Measurements from ENCODE around the gene PLCD3. TPM values are rescaled to one million over a fixed set of nuclear protein-coding genes. Genes with fewer than 3 reads are reported as not detected.

PLCD3 gene
- total and polyA plus RNA-seq, 9 of the 15 experiments (the other 6 are each of a cell fraction or from before 2014, with no cell fraction given) = 0.20 to 22.6 (median 7.5) TPM

- in situ Hi-C loops (cut with MboI) = no loop called here
- H3K27me3 ChIP-seq (ENCODE audit: control insufficient read depth in 2 of 2, insufficient read depth in 2 of 2, low read length in 2 of 2) = no peaks in the 10 kb centered on the region
- TF ChIP-seq L3MBTL2 (IDR thresholded peaks at IDR 0.05) (no peak), ZNF584 (CRISPR knock-in tag; IDR thresholded peaks at IDR 0.05; ENCODE audit: low read depth) (no peak), KDM2B (CRISPR knock-in tag; IDR thresholded peaks at IDR 0.05) (no peak), FOXO4 (CRISPR knock-in tag; IDR thresholded peaks at IDR 0.05) (no peak), GABPB1 (CRISPR knock-in tag; IDR thresholded peaks at IDR 0.05) (no peak), POU5F1 (IDR thresholded peaks at IDR 0.05; ENCODE audit: borderline replicate concordance, low read depth, low read length, partially characterized antibody) (no peak), HDGF (IDR thresholded peaks at IDR 0.05) (no peak), ETS1 (conservative IDR thresholded peaks at IDR 0.05; ENCODE audit: control insufficient read depth, low read depth, low read length) (no peak), NCOA6 (IDR thresholded peaks at IDR 0.05) (no peak), TAL1 (IDR thresholded peaks at IDR 0.05) (no peak), JUNB (CRISPR knock-in tag; conservative IDR thresholded peaks at IDR 0.05) (no peak), TOE1 (IDR thresholded peaks at IDR 0.05; ENCODE audit: borderline replicate concordance) (no peak), TOE1 (CRISPR knock-in tag; IDR thresholded peaks at IDR 0.05; ENCODE audit: borderline replicate concordance, low read depth) (no peak), PKNOX1 (IDR thresholded peaks at IDR 0.05) (no peak), PRDM10 (IDR thresholded peaks at IDR 0.05; ENCODE audit: partially characterized antibody) (no peak), HDAC1 (IDR thresholded peaks at IDR 0.05) (no peak), SMARCA5 (IDR thresholded peaks at IDR 0.05) (no peak)
- H3K79me2 ChIP-seq (ENCODE audit: control insufficient read depth, insufficient read depth, low read length) = no peaks in the 10 kb centered on the region
- H3K9ac ChIP-seq (ENCODE audit: insufficient read depth in 1 of 2, low read depth in 2 of 2, low read length in 2 of 2) = 0 out of 4 replicates have a peak overlapping the region, but pooled peaks of 1 of the 2 experiments have one; percentile 31
- no peak overlapping the region for H2AFZ ChIP-seq (ENCODE audit: low read depth, low read length)
- H3K9me1 ChIP-seq (ENCODE audit: control insufficient read depth, insufficient read depth, low read length) = no peaks in the 10 kb centered on the region
- H3K9me3 ChIP-seq (replicated peaks; ENCODE audit: control insufficient read depth, insufficient read depth, low read depth, low read length) = no peaks in the 10 kb centered on the region
- no peak overlapping the region; the same call in 2 of the 3 replicates for H3K27ac ChIP-seq (ENCODE audit: extremely low read depth, low read depth, low read length)
- ChIA-PET CTCF (ENCODE audit: low intra/inter-chr PET ratio) (no interaction called here), POLR2A (interaction anchor here (0.6 to 1.8 kb wide), 4 partner anchors 8 to 181 kb away, joined by 3 to 5 read pairs (median 4); no protein-coding TSS in a partner anchor)
- peaks cover 94% of the 10 kb centered on the region for H3K36me3 ChIP-seq (ENCODE audit: control insufficient read depth, insufficient read depth, low read length)
- H4K20me1 ChIP-seq (replicated peaks; ENCODE audit: control insufficient read depth, insufficient read depth, low read length) = peaks cover 15% of the 10 kb centered on the region
- no peak for ATAC-seq
- H3K4me2 ChIP-seq (ENCODE audit: insufficient read depth, low read length) = no peak overlapping the region
- DNase-seq (ENCODE audit: extremely low read depth in 1 of 4, low spot score in 3 of 4) = no peak
- H3K4me1 ChIP-seq (replicated peaks in 1 of 2; ENCODE audit: control insufficient read depth in 2 of 2, insufficient read depth in 2 of 2, low read length in 2 of 2) = no peaks in the 10 kb centered on the region
- FAIRE-seq = no peak
- intact Hi-C loops (cut with micrococcal nuclease) = no loop called here
- no peak overlapping the region for H3K4me3 ChIP-seq
- WGBS (ENCODE audit: insufficient coverage, low coverage, missing lambda C conversion rate) = 94% methylated on average over 8 of the region's 8 CpGs
- BruUV-seq (replicated peaks) = no TSS peak
These were observed 28.3 kb downstream of the PLCD3 start for GRCh38 chr17:45104029-45104428.

Data from K562 (cell line).